Trophoblast cell (in vitro differentiated cells and primary cell): ENCODE data around the gene KCNG4.

Source experiments
- DNase-seq, 2 donors: peaks; one replicate each; pipeline ENCODE4 v3.0.0-alpha.2; 2016
- H2AFZ ChIP-seq: 2 replicates; pipeline ENCODE4 v1.6.1; 2013; ENCODE audit warnings: low read length, moderate library complexity, mild to moderate bottlenecking; ENCODE audit not compliant: insufficient read depth, poor library complexity
- H2AK5ac ChIP-seq: 2 replicates; pipeline ENCODE4 v1.6.1; 2013; ENCODE audit warnings: mild to moderate bottlenecking, low read length
- H2BK120ac ChIP-seq: 2 replicates; pipeline ENCODE4 v1.6.1; 2013; ENCODE audit warnings: low read length, mild to moderate bottlenecking, moderate library complexity; ENCODE audit not compliant: insufficient read depth, poor library complexity
- H2BK12ac ChIP-seq: 2 replicates; pipeline ENCODE4 v1.6.1; 2013; ENCODE audit warnings: mild to moderate bottlenecking, low read length, moderate library complexity
- H2BK5ac ChIP-seq: 2 replicates; pipeline ENCODE4 v1.6.1; 2013; ENCODE audit warnings: low read length, low read depth, moderate library complexity, mild to moderate bottlenecking; ENCODE audit not compliant: poor library complexity
- H3K14ac ChIP-seq: 2 replicates; pipeline ENCODE4 v1.6.1; 2013; ENCODE audit warnings: mild to moderate bottlenecking, low read length
- H3K18ac ChIP-seq: 2 replicates; pipeline ENCODE4 v1.6.1; 2013; ENCODE audit warnings: mild to moderate bottlenecking, low read length
- H3K23ac ChIP-seq: 2 replicates; pipeline ENCODE4 v1.6.1; 2013; ENCODE audit warnings: low read length
- H3K27ac ChIP-seq: 2 replicates; pipeline ENCODE4 v1.5.1; 2013; ENCODE audit warnings: low read depth, mild to moderate bottlenecking, inconsistent platforms, low read length, moderate library complexity
- H3K27me3 ChIP-seq: 2 replicates; pipeline ENCODE4 v1.6.1; 2013; ENCODE audit warnings: inconsistent platforms, mild to moderate bottlenecking, low read length, moderate library complexity; ENCODE audit not compliant: insufficient read depth
- H3K36me3 ChIP-seq, 2 experiments: 1 replicate in 1 of 2; 2 replicates in 1 of 2; pipeline ENCODE4 v1.6.1; 2013; ENCODE audit warnings: low read length in 2 of 2, mild to moderate bottlenecking in 2 of 2, moderate library complexity in 1 of 2; ENCODE audit not compliant: insufficient read depth in 2 of 2, control insufficient read depth in 1 of 2
- H3K4ac ChIP-seq: 2 replicates; pipeline ENCODE4 v1.6.1; 2013; ENCODE audit warnings: low read depth, mild to moderate bottlenecking, low read length, moderate library complexity
- H3K4me1 ChIP-seq, 2 experiments: 1 replicate in 1 of 2; 2 replicates in 1 of 2; pipeline ENCODE4 v1.6.1; 2013; ENCODE audit warnings: low read length in 2 of 2, mild to moderate bottlenecking in 2 of 2, moderate library complexity in 1 of 2; ENCODE audit not compliant: insufficient read depth in 2 of 2, control insufficient read depth in 1 of 2
- H3K4me2 ChIP-seq: 2 replicates; pipeline ENCODE4 v1.6.1; 2013; ENCODE audit warnings: inconsistent platforms, mild to moderate bottlenecking, low read length, moderate library complexity
- H3K4me3 ChIP-seq: 2 replicates; pipeline ENCODE4 v1.5.1; 2013; ENCODE audit warnings: mild to moderate bottlenecking, low read depth, low read length, inconsistent platforms
- H3K79me1 ChIP-seq: one replicate; pipeline ENCODE4 v1.6.1; 2013; ENCODE audit warnings: low read length
- H3K79me2 ChIP-seq: 2 replicates; pipeline ENCODE4 v1.6.1; 2013; ENCODE audit warnings: low read length, mild to moderate bottlenecking; ENCODE audit not compliant: control insufficient read depth, insufficient read depth, poor library complexity
- H3K9ac ChIP-seq: 2 replicates; pipeline ENCODE4 v1.6.1; 2013; ENCODE audit warnings: mild to moderate bottlenecking, low read length
- H3K9me3 ChIP-seq: 2 replicates; pipeline ENCODE4 v1.6.1; 2013; ENCODE audit warnings: low read depth, mild to moderate bottlenecking, control low read depth, inconsistent platforms, low read length; ENCODE audit not compliant: insufficient read depth
- H4K12ac ChIP-seq: 2 replicates; pipeline ENCODE4 v1.6.1; 2013; ENCODE audit warnings: low read depth, mild to moderate bottlenecking, low read length, moderate library complexity
- H4K8ac ChIP-seq: 2 replicates; pipeline ENCODE4 v1.6.1; 2013; ENCODE audit warnings: low read depth, mild to moderate bottlenecking, low read length, moderate library complexity
- H4K91ac ChIP-seq: one replicate; pipeline ENCODE4 v1.6.1; 2013; ENCODE audit warnings: low read depth, mild to moderate bottlenecking, low read length, moderate library complexity
- WGBS: extraction: QIAGEN DNeasy Blood & Tissue Kit; methylation state at CpG from one replicate; pipeline ENCODE4 v1.1.7; 2013; ENCODE audit warnings: missing lambda C conversion rate; ENCODE audit not compliant: insufficient read length, insufficient coverage; ENCODE audit errors: extremely low coverage; 5-methylcytosine and 5-hydroxymethylcytosine counted together

KCNG4 gene

DNA sequence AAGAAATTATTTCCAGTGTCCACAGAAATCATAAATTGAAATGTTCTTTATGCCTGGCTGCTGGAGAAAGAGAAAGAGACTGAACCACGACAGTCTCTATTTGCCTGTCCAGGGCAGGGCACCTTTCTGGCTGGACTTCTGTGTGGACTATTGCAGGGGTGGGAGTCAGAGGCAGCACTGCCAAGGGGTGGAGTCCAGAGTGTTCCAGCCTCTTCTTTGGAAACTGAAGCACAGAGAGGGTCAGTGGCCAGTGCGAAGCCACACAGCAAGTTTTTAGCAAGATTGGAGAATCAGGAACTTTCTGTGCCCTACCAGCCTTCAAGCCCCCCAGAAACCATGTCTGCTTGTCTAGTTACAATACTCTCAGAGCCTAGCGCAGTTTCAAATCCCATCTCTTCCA lies 15.3 kb downstream of the KCNG4 start:
- no peak overlapping the region for H3K4ac ChIP-seq

DNA sequence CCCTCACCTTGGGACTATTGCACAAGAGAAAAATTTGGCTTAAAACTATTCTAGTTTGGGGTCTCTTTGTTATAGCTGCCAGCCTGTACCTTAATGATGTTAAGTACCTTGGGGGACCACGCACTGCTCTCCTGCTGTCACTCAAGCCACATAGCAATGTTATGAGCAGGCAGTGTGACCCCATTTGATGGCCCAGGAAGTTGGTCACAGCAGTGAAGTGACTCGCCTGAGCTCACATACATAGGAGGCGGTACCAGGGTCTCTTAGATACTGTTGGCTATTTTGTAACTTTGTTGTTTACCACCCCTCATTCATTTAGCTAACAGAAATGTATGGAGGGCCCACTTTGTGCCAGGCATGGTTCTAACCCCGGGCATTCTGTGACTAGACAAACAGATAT lies 16.4 kb downstream of the KCNG4 start:
- no peaks in the 10 kb centered on the region for H3K79me1 ChIP-seq
- no peaks in the 10 kb centered on the region for H3K9me3 ChIP-seq
- no peak overlapping the region for H4K8ac ChIP-seq
- H3K23ac ChIP-seq: no peak overlapping the region
- peaks cover 7 to 11% of the 10 kb centered on the region in 2 experiments for H3K4me1 ChIP-seq
- H2BK5ac ChIP-seq: no peak overlapping the region
- no peak overlapping the region for H3K18ac ChIP-seq
- no peak overlapping the region for H3K4ac ChIP-seq
- no peaks in the 10 kb centered on the region for H3K79me2 ChIP-seq
- H3K14ac ChIP-seq: no peak overlapping the region
- no CpG with 5 or more reads among the region's 4 CpGs for WGBS
- no peak overlapping the region for H3K27ac ChIP-seq
- H2BK12ac ChIP-seq: no peak overlapping the region
- H3K9ac ChIP-seq: no peak overlapping the region
- H2AK5ac ChIP-seq: no peak overlapping the region
- no peak overlapping the region for H4K91ac ChIP-seq
- no peaks in the 10 kb centered on the region for H3K27me3 ChIP-seq
- no peak overlapping the region for H3K4me2 ChIP-seq
- no peak for DNase-seq
- H2AFZ ChIP-seq: no peak overlapping the region
- no peak overlapping the region for H3K4me3 ChIP-seq
- H4K12ac ChIP-seq: no peak overlapping the region
- no peaks in the 10 kb centered on the region for H3K36me3 ChIP-seq
- no peak overlapping the region for H2BK120ac ChIP-seq

More for the DNA sequence above, 15.3 kb downstream of the KCNG4 start:
- no peak overlapping the region for H4K91ac ChIP-seq
- H3K4me2 ChIP-seq: no peak overlapping the region
- H2BK5ac ChIP-seq: no peak overlapping the region
- H4K8ac ChIP-seq: no peak overlapping the region
- H3K9ac ChIP-seq: no peak overlapping the region
- H3K14ac ChIP-seq: no peak overlapping the region
- H3K36me3 ChIP-seq: no peaks in the 10 kb centered on the region
- H3K23ac ChIP-seq: no peak overlapping the region
- H3K27me3 ChIP-seq: no peaks in the 10 kb centered on the region
- H2BK12ac ChIP-seq: no peak overlapping the region
- no peak overlapping the region for H3K4me3 ChIP-seq
- DNase-seq: no peak
- H2BK120ac ChIP-seq: no peak overlapping the region
- WGBS: no CpG with 5 or more reads among the region's 3 CpGs
- H3K79me1 ChIP-seq: peaks cover 2% of the 10 kb centered on the region
- H3K79me2 ChIP-seq: no peaks in the 10 kb centered on the region
- no peak overlapping the region for H2AK5ac ChIP-seq
- no peak overlapping the region for H3K18ac ChIP-seq
- no peak overlapping the region for H4K12ac ChIP-seq
- no peaks in the 10 kb centered on the region for H3K9me3 ChIP-seq
- no peak overlapping the region for H2AFZ ChIP-seq
- H3K4me1 ChIP-seq: peaks cover 10 to 12% of the 10 kb centered on the region in 2 experiments
- H3K27ac ChIP-seq: no peak overlapping the region

DNA sequence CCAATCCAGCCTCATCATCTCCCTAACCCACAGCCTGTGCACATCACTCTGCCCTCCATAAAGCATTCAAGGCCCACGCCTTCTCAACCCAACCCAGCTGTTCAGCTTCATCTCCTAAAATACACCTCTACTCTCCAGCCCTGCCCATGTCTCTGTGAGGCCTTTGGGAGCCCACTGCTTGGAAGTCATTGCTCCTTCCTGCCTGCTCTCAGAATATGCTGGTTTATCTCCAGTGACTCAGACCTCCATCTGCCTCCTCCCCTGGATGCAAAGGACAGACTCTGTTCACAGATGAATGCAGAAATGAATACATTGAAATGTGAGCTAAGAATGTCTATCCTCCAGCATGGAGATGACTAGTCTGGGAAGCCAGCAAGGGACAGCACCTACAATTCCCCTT lies 19.0 kb downstream of the KCNG4 start:
- no peak overlapping the region for H2BK12ac ChIP-seq
- no peak overlapping the region for H3K27ac ChIP-seq
- H3K4me1 ChIP-seq: peaks cover 0 to 7% of the 10 kb centered on the region in 2 experiments
- H4K91ac ChIP-seq: no peak overlapping the region
- no peak for DNase-seq
- no peak overlapping the region for H2AFZ ChIP-seq
- H3K36me3 ChIP-seq: no peaks in the 10 kb centered on the region
- no peak overlapping the region for H3K14ac ChIP-seq
- WGBS: no CpG with 5 or more reads among the region's 1 CpG
- H3K23ac ChIP-seq: no peak overlapping the region
- no peak overlapping the region for H4K12ac ChIP-seq
- no peak overlapping the region for H3K4me2 ChIP-seq
- H4K8ac ChIP-seq: no peak overlapping the region
- H3K79me2 ChIP-seq: no peaks in the 10 kb centered on the region
- H2AK5ac ChIP-seq: no peak overlapping the region
- no peaks in the 10 kb centered on the region for H3K9me3 ChIP-seq
- H3K79me1 ChIP-seq: no peaks in the 10 kb centered on the region
- no peak overlapping the region for H2BK5ac ChIP-seq
- no peaks in the 10 kb centered on the region for H3K27me3 ChIP-seq
- no peak overlapping the region for H3K4me3 ChIP-seq
- no peak overlapping the region for H2BK120ac ChIP-seq
- no peak overlapping the region for H3K9ac ChIP-seq
- no peak overlapping the region for H3K4ac ChIP-seq
- no peak overlapping the region for H3K18ac ChIP-seq

DNA sequence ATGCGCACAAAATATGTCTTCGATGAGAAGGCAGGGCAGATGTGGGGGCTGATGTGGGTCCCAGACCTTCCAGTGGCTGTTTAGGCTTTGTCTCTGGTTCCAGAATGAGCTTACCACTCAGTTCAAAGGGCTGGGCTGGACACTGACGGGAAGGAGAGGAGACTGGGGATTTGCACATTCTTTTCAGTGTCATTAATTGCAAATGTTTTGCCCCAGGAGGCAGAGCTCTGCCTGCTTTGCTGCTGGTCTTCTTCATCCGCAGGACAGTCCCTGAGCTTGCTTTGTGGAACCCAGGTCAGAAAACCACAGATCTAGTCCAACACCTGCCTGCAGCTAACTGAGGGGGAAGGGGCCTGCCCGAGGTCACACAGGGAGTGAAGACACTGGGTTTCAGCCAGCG lies 20.9 kb downstream of the KCNG4 start:
- no peaks in the 10 kb centered on the region for H3K79me1 ChIP-seq
- no peaks in the 10 kb centered on the region for H3K79me2 ChIP-seq
- H4K12ac ChIP-seq: no peak overlapping the region
- no peak overlapping the region for H3K23ac ChIP-seq
- H3K4me1 ChIP-seq: peaks cover 0 to 7% of the 10 kb centered on the region in 2 experiments
- WGBS: no CpG with 5 or more reads among the region's 6 CpGs
- H3K14ac ChIP-seq: no peak overlapping the region
- no peak overlapping the region for H4K91ac ChIP-seq
- no peak overlapping the region for H2BK120ac ChIP-seq
- DNase-seq: no peak
- no peak overlapping the region for H3K18ac ChIP-seq
- H4K8ac ChIP-seq: no peak overlapping the region
- no peak overlapping the region for H3K9ac ChIP-seq
- H2BK12ac ChIP-seq: no peak overlapping the region
- H3K36me3 ChIP-seq: no peaks in the 10 kb centered on the region
- H2BK5ac ChIP-seq: no peak overlapping the region
- H3K27me3 ChIP-seq: no peaks in the 10 kb centered on the region
- no peak overlapping the region for H3K4ac ChIP-seq
- H3K9me3 ChIP-seq: no peaks in the 10 kb centered on the region
- no peak overlapping the region for H2AK5ac ChIP-seq
- H3K27ac ChIP-seq: no peak overlapping the region
- no peak overlapping the region for H2AFZ ChIP-seq
- H3K4me3 ChIP-seq: no peak overlapping the region
- H3K4me2 ChIP-seq: no peak overlapping the region
